Activated CD4-positive, alpha-beta memory T cell treated with anti-CD3 and anti-CD28 coated beads, Interleukin-2, amount 10 ng/mL, durations not matched to agents 7 days and 5 days (primary cell): ENCODE measurements around the gene FAR2. TPM values are rescaled to one million over a fixed set of nuclear protein-coding genes. Genes with fewer than 3 reads are reported as not detected.
"Not testable (repeated sequence)": the region's sequence is repeated elsewhere in the genome, so short reads cannot be mapped to it uniquely, and the experiment has no call there.

ENCODE experiments used
- CTCF ChIA-PET: fragments of 350-600 bp; sonication (Branson Sonifier 250); formaldehyde crosslinking; loops from one replicate; lab custom pipeline; 2021; ENCODE audit warnings: antibody characterized with exemption, inconsistent platforms; lab: Charles Lee
- POLR2A ChIA-PET: fragments of 350-600 bp; sonication (Branson Sonifier 250); formaldehyde crosslinking; loops from one replicate; lab custom pipeline; 2021; ENCODE audit warnings: antibody characterized with exemption; lab: Charles Lee
- DNase-seq: peaks from one replicate; pipeline ENCODE4 v3.0.0-alpha.2; 2020
- H3K27ac Mint-ChIP-seq: one replicate; pipeline ENCODE4 v1.8.0; 2021; ENCODE audit warnings: mild to moderate bottlenecking, mixed read lengths
- H3K27me3 Mint-ChIP-seq: one replicate; pipeline ENCODE4 v1.8.0; 2021; ENCODE audit warnings: mixed read lengths
- H3K36me3 Mint-ChIP-seq: one replicate; pipeline ENCODE4 v1.8.0; 2021; ENCODE audit warnings: low read depth, mixed read lengths
- H3K4me1 Mint-ChIP-seq: one replicate; pipeline ENCODE4 v1.8.0; 2021; ENCODE audit warnings: mixed read lengths
- H3K4me3 Mint-ChIP-seq: one replicate; pipeline ENCODE4 v1.8.0; 2021; ENCODE audit warnings: mild to moderate bottlenecking, mixed read lengths
- H3K9me3 Mint-ChIP-seq: one replicate; pipeline ENCODE4 v1.8.0; 2021; ENCODE audit warnings: mixed read lengths
- total RNA-seq, 2 experiments: library from RNA; stranded (reverse); gene quantifications; one replicate each; pipeline ENCODE4 v1.2.3, GENCODE V29; 2021

Gene FAR2
- total RNA-seq, 2 experiments from 2014 or later = 19.1 to 19.9 TPM

DNA sequence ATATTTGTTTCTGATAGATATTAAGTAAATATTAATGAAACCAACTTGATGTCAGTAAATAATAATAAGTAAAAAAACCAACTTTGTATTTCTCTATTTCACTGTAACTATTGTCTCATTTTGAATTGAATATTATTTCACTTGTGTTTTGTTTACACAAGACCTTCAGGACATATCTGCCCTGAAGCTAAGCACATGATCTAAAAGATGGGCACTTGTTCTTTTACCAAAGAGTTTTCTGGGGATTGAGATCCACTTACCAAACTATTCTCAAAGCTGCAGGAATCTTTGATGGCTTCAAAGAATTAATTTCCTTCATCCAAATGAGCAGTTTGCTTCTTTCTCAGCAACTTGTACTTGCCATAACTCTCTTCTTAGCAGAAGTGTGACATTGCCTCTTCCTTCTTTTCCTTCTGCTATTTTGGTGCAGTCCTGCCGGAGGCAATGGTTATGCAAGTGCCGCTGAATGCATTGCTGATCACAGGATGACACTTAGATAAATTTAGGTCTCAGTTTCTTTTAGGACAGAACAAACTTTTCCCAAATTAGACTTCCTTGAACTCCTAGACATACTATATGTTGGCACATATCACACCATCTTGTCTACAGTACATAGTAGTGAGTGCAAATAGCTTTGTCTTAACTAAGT, 9.2 kb downstream of the FAR2 start:
- no peak for DNase-seq
- no peaks in the 10 kb centered on the region for H3K27me3 Mint-ChIP-seq
- ChIA-PET POLR2A (no interaction called here), CTCF (no interaction called here)
- no peaks in the 10 kb centered on the region for H3K9me3 Mint-ChIP-seq
- H3K27ac Mint-ChIP-seq = no peak overlapping the region
- H3K4me1 Mint-ChIP-seq = peaks cover 21% of the 10 kb centered on the region
- peaks cover 9% of the 10 kb centered on the region for H3K36me3 Mint-ChIP-seq
- H3K4me3 Mint-ChIP-seq = no peak overlapping the region

GRCh38 chr12:29159661-29160060, 10.6 kb downstream of the FAR2 start:
- POLR2A ChIA-PET = no interaction called here
- no peak overlapping the region for H3K27ac Mint-ChIP-seq
- peaks cover 22% of the 10 kb centered on the region for H3K4me1 Mint-ChIP-seq

GRCh38 chr12:29160230-29160629, 11.2 kb downstream of the FAR2 start:
- H3K4me3 Mint-ChIP-seq = no peak overlapping the region

More at GRCh38 chr12:29159661-29160060, 10.6 kb downstream of the FAR2 start:
- H3K27me3 Mint-ChIP-seq = no peaks in the 10 kb centered on the region
- CTCF ChIA-PET = no interaction called here
- no peak for DNase-seq
- H3K4me3 Mint-ChIP-seq = no peak overlapping the region
- no peaks in the 10 kb centered on the region for H3K9me3 Mint-ChIP-seq
- H3K36me3 Mint-ChIP-seq = peaks cover 9% of the 10 kb centered on the region

DNA sequence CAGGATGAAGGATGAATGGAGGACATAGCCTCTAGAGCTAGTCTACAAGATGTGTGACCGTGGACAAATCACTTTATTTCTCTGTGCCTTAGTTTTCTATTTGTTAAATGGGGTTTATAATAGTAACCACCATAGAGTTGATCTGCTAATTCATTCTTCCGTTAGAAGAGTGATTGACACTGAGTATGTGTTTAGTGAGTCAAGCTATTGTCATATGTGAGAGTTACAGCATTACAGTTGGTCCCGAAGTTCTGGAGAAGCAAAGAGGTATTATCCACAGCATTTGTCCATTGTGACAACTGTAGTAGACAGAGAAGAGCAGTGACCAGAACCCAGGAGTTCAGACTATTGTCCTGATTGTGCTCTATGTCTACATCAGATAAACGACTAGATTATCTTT, 14.1 kb downstream of the FAR2 start:
- no peak for DNase-seq
- H3K9me3 Mint-ChIP-seq = no peaks in the 10 kb centered on the region
- CTCF ChIA-PET = no interaction called here
- H3K27ac Mint-ChIP-seq = no peak overlapping the region
- no peaks in the 10 kb centered on the region for H3K27me3 Mint-ChIP-seq
- peaks cover 15% of the 10 kb centered on the region for H3K36me3 Mint-ChIP-seq
- POLR2A ChIA-PET = interaction anchor here (1.4 to 1.5 kb wide), 2 partner anchors 15 to 59 kb away, joined by 3 read pairs; no protein-coding TSS in a partner anchor
- H3K4me3 Mint-ChIP-seq = no peak overlapping the region
- H3K4me1 Mint-ChIP-seq = peaks cover 28% of the 10 kb centered on the region

More at GRCh38 chr12:29160230-29160629, 11.2 kb downstream of the FAR2 start:
- H3K27me3 Mint-ChIP-seq = no peaks in the 10 kb centered on the region
- no peaks in the 10 kb centered on the region for H3K9me3 Mint-ChIP-seq
- H3K36me3 Mint-ChIP-seq = peaks cover 9% of the 10 kb centered on the region
- H3K4me1 Mint-ChIP-seq = peaks cover 27% of the 10 kb centered on the region
- DNase-seq = no peak
- no peak overlapping the region for H3K27ac Mint-ChIP-seq
- CTCF ChIA-PET = no interaction called here
- POLR2A ChIA-PET = no interaction called here

DNA sequence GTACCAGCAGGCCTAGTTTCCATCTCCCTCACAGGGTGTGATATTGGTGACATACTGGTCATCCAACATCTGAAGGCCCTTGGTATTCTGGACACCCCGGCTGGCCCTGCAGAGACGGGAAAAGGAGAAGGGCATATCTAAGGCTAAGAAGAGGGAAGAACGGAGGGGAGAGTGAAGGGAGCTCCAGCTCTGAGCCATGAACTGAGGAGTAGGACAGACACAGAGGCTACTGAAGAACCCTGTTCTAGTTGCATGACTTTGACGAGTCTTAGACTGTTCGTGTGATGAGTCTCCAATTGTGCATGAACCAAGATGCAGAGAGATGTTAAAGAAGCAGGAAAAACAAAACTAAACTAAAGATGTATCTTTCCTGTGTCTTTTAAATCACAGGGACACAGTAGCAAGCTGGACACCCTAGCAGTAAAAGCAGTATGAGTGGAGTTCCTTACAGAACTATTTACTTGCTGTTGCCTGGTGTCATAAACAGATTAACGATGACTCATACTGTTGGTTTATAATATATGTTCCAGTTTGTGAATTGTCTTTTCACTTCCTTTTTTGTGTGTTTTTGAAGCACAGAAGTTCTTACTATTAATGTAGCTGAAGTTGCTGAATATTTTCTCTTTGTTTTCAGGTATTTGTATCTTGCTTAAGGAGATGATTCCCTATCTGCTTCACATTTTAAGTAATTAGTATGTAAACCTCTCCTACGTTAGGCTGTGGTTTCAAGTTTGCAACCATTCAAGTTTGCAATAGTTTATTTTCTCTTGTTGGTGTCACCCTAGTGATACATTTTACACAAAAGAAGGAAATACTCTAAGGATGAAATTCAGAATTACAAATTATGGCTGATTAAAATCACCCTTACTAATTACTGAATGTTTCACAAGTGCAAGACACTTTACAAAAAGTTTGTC, 15.7 kb downstream of the FAR2 start:
- CTCF ChIA-PET = no interaction called here
- POLR2A ChIA-PET = interaction anchor here (1.4 kb wide), 1 partner anchor 61 kb away, joined by 3 read pairs; no protein-coding TSS in a partner anchor
- Mint-ChIP-seq H3K4me1 (peaks cover 24% of the 10 kb centered on the region), H3K4me3 (no peak overlapping the region), H3K27ac (no peak overlapping the region), H3K27me3 (no peaks in the 10 kb centered on the region), H3K9me3 (no peaks in the 10 kb centered on the region), H3K36me3 (peaks cover 20% of the 10 kb centered on the region)
- no peak for DNase-seq

DNA sequence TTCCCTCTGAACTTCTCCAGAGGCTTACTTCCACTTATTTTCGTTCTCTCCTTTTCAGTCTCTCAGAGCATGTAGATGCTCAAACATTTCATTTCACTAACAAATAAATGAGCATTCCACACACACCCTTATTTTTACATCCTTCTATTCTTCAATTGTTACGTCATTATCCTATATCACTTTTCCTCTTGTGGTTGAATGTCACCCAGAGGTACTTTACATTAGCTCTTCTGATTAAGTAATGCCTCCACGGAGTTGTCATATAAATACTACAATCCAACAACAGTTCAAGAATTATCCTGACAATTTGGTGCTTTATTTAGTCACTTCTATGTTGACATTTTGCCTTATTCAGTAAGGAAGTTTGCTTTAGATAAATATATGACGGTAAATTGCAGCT, 18.4 kb downstream of the FAR2 start:
- Mint-ChIP-seq H3K36me3 (peaks cover 20% of the 10 kb centered on the region), H3K27me3 (no peaks in the 10 kb centered on the region), H3K4me3 (no peak overlapping the region), H3K9me3 (no peaks in the 10 kb centered on the region), H3K27ac (no peak overlapping the region), H3K4me1 (peaks cover 15% of the 10 kb centered on the region)
- ChIA-PET CTCF (no interaction called here), POLR2A (no interaction called here)
- DNase-seq = no peak

- H3K4me1 Mint-ChIP-seq = peaks cover 15% of the 10 kb centered on the region
- CTCF ChIA-PET = interaction anchor here (1.2 kb wide), 1 partner anchor 10 kb away, joined by 3 read pairs; no protein-coding TSS in a partner anchor
- POLR2A ChIA-PET = no interaction called here
- no peak for DNase-seq
- no peaks in the 10 kb centered on the region for H3K9me3 Mint-ChIP-seq
- H3K27ac Mint-ChIP-seq = no peak overlapping the region
- no peak overlapping the region for H3K4me3 Mint-ChIP-seq
- H3K27me3 Mint-ChIP-seq = no peaks in the 10 kb centered on the region
- peaks cover 20% of the 10 kb centered on the region for H3K36me3 Mint-ChIP-seq
These were observed 18.9 kb downstream of the FAR2 start for GRCh38 chr12:29167988-29168387.

- H3K27ac Mint-ChIP-seq, H3K27me3 Mint-ChIP-seq, CTCF ChIA-PET, H3K9me3 Mint-ChIP-seq, H3K4me3 Mint-ChIP-seq, DNase-seq, H3K4me1 Mint-ChIP-seq, POLR2A ChIA-PET: not testable (repeated sequence)
- peaks cover 20% of the 10 kb centered on the region for H3K36me3 Mint-ChIP-seq
These were observed 20.9 kb downstream of the FAR2 start for GRCh38 chr12:29169978-29170377.

GRCh38 chr12:29170478-29171084, 21.5 kb downstream of the FAR2 start:
- not testable (repeated sequence) for H3K4me1 Mint-ChIP-seq

GRCh38 chr12:29171421-29172258, 22.6 kb downstream of the FAR2 start:
- Mint-ChIP-seq H3K27me3 (no peaks in the 10 kb centered on the region), H3K9me3 (no peaks in the 10 kb centered on the region), H3K27ac (no peak overlapping the region), H3K36me3 (peaks cover 22% of the 10 kb centered on the region), H3K4me1 (no peaks in the 10 kb centered on the region), H3K4me3 (no peak overlapping the region)
- POLR2A ChIA-PET = no interaction called here
- no peak for DNase-seq
- CTCF ChIA-PET = no interaction called here

More at GRCh38 chr12:29170478-29171084, 21.5 kb downstream of the FAR2 start:
- peaks cover 20% of the 10 kb centered on the region for H3K36me3 Mint-ChIP-seq
- H3K27me3 Mint-ChIP-seq, H3K9me3 Mint-ChIP-seq, DNase-seq, POLR2A ChIA-PET, H3K4me3 Mint-ChIP-seq, CTCF ChIA-PET, H3K27ac Mint-ChIP-seq: not testable (repeated sequence)

DNA sequence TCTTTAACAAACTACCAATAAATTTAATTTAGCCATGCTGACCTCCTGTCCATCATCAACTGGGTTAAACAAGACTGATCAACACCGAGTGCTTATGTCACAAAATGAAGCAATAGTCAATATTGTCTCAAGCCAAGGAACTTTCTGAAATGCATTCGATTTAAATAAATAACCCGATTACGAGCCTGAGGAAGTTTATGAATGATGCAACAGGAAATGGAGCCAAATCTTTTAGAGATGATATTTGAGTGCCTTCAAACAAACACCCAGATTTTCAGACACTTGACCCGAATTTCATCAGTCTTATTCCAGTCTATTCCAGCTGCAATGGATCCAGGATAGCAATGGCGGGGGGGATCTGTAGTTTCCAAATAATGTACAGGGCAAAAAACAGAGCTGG, 27.9 kb downstream of the FAR2 start:
- ChIA-PET CTCF (interaction anchor here (1.6 kb wide), 1 partner anchor 21 kb away, joined by 3 read pairs; no protein-coding TSS in a partner anchor), POLR2A (no interaction called here)
- peaks cover 1% of the 10 kb centered on the region for H3K4me1 Mint-ChIP-seq
- H3K27ac Mint-ChIP-seq = no peak overlapping the region
- H3K27me3 Mint-ChIP-seq = no peaks in the 10 kb centered on the region
- H3K9me3 Mint-ChIP-seq = no peaks in the 10 kb centered on the region
- no peak overlapping the region for H3K4me3 Mint-ChIP-seq
- H3K36me3 Mint-ChIP-seq = peaks cover 3% of the 10 kb centered on the region
- no peak for DNase-seq

DNA sequence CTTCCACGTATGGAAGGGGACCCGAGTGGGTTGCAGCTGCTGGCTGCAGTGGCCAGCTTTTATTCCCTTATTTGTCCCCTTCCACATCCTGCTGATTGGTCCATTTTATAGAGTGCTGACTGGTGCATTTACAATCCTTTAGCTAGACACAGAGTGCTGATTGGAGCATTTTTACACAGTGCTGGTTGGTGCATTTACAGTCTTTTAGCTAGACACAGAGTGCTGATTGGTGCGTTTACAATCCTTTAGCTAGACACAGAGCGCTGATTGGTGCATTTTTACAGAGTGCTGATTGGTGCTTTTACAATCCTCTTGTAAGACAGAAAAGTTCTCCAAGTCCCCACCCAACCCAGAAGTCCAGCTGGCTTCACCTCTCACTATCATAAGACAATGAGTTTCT, 33.2 kb downstream of the FAR2 start:
- H3K4me3 Mint-ChIP-seq, H3K36me3 Mint-ChIP-seq, H3K27ac Mint-ChIP-seq, POLR2A ChIA-PET, DNase-seq, H3K27me3 Mint-ChIP-seq, H3K9me3 Mint-ChIP-seq, H3K4me1 Mint-ChIP-seq, CTCF ChIA-PET: not testable (repeated sequence)
